ENCODE measurements around the gene RPS6KB2.

- TF ChIP-seq CTCF (conservative IDR thresholded peaks at IDR 0.05; ENCODE audit: low read depth, low read length) (no peak), EZH2 (IDR thresholded peaks at IDR 0.05; ENCODE audit: low read length, unreplicated experiment) (no peak), EZH2phosphoT487 (IDR thresholded peaks at IDR 0.05; ENCODE audit: borderline replicate concordance, low read length) (no peak)
These were observed 29.2 kb downstream of the RPS6KB2 start for GRCh38 chr11:67457453-67457852.

All from PC-3 (cell line).